Measurements from ENCODE around the gene USP6NL.

DNA sequence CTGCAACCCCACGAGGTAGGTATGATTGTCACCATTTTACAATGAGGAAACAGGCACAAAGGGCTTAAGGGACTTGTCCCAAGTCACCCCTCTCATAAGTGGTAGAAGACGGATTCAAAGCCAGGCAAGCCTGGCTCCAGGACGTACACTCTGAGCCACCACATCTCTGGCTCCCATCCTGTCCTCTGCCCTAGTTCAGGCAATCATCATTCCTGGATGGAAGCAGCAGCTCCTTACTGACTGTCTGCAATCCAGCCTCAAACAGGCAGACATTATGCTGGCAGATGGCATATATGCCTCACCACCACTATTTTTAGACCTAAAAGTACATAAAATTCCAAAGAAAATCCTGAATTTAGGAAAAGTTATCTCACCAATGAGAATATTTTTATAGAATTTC, 100.7 kb downstream of the USP6NL start:
- TF ChIP-seq, protein P1, sequence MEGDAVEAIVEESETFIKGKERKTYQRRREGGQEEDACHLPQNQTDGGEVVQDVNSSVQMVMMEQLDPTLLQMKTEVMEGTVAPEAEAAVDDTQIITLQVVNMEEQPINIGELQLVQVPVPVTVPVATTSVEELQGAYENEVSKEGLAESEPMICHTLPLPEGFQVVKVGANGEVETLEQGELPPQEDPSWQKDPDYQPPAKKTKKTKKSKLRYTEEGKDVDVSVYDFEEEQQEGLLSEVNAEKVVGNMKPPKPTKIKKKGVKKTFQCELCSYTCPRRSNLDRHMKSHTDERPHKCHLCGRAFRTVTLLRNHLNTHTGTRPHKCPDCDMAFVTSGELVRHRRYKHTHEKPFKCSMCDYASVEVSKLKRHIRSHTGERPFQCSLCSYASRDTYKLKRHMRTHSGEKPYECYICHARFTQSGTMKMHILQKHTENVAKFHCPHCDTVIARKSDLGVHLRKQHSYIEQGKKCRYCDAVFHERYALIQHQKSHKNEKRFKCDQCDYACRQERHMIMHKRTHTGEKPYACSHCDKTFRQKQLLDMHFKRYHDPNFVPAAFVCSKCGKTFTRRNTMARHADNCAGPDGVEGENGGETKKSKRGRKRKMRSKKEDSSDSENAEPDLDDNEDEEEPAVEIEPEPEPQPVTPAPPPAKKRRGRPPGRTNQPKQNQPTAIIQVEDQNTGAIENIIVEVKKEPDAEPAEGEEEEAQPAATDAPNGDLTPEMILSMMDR (IDR thresholded peaks at IDR 0.05), result no peak
- no peak for TF ChIP-seq EP300 (IDR thresholded peaks at IDR 0.05)
- no peak for TF ChIP-seq POLR2A (IDR thresholded peaks at IDR 0.05; ENCODE audit: low read depth)

All from esophagus muscularis mucosa (tissue), 4 donors.